LNCaP clone FGC (cell line): ENCODE data around the gene SBK3.

Experiments used
- DNase-seq: peaks from one replicate; pipeline ENCODE4 v3.0.0-alpha.2; 2011; ENCODE audit warnings: low read depth
- H3K4me3 ChIP-seq: 2 replicates; pipeline ENCODE4 v1.5.1; 2011; ENCODE audit warnings: mild to moderate bottlenecking, low read depth, low read length, control low read depth
- CTCF ChIP-seq: IDR thresholded peaks from 2 replicates; pipeline ENCODE4 v1.5.1; 2012; ENCODE audit warnings: mild to moderate bottlenecking; ENCODE audit not compliant: control insufficient read depth, insufficient read depth; ENCODE audit errors: extremely low read depth

Gene SBK3

GRCh38 chr19:55554302-55554701 is 9.0 kb upstream of the SBK3 start:
- DNase-seq = no peak
- no peak overlapping the region for H3K4me3 ChIP-seq
- no peak for TF ChIP-seq CTCF

- H3K4me3 ChIP-seq = no peak overlapping the region
- no peak for DNase-seq
- TF ChIP-seq CTCF = no peak
These were observed 8.2 kb upstream of the SBK3 start for GRCh38 chr19:55553217-55554182.

GRCh38 chr19:55552620-55553019 is 7.3 kb upstream of the SBK3 start:
- no peak overlapping the region for H3K4me3 ChIP-seq
- TF ChIP-seq CTCF = no peak
- no peak for DNase-seq

- DNase-seq = no peak
- no peak overlapping the region for H3K4me3 ChIP-seq
- no peak for TF ChIP-seq CTCF
These were observed 6.9 kb upstream of the SBK3 start for GRCh38 chr19:55552206-55552605.

GRCh38 chr19:55550321-55550650 is 4.9 kb upstream of the SBK3 start:
- H3K4me3 ChIP-seq = no peak overlapping the region
- no peak for DNase-seq
- no peak for TF ChIP-seq CTCF

GRCh38 chr19:55549500-55550320 is 4.4 kb upstream of the SBK3 start:
- no peak overlapping the region for H3K4me3 ChIP-seq
- no peak for DNase-seq
- no peak for TF ChIP-seq CTCF
